Gastrocnemius medialis (tissue), 4 donors: ENCODE measurements around the gene DOCK3.

Experiments
- POLR2A ChIP-seq, 2 donors: fragments of 450-650 bp; IDR thresholded peaks; one replicate each; pipeline ENCODE4 v1.6.1; 2017; ENCODE audit warnings: antibody characterized with exemption in 2 of 2, mild to moderate bottlenecking in 2 of 2, moderate library complexity in 2 of 2
- TF ChIP-seq, protein P1 (sequence below), 5 experiments: fragments of 450-650 bp in 3 of 5; fragments of 200-600 bp in 2 of 5; sonication (generic) in 2 of 5; IDR thresholded peaks in 4 of 5; conservative IDR thresholded peaks in 1 of 5; 1 replicate in 4 of 5; 2 replicates in 1 of 5; pipeline ENCODE4 v1.5.1; 2016 to 2019; ENCODE audit warnings: antibody characterized with exemption in 5 of 5, mild to moderate bottlenecking in 3 of 5, moderate library complexity in 3 of 5

DNA sequence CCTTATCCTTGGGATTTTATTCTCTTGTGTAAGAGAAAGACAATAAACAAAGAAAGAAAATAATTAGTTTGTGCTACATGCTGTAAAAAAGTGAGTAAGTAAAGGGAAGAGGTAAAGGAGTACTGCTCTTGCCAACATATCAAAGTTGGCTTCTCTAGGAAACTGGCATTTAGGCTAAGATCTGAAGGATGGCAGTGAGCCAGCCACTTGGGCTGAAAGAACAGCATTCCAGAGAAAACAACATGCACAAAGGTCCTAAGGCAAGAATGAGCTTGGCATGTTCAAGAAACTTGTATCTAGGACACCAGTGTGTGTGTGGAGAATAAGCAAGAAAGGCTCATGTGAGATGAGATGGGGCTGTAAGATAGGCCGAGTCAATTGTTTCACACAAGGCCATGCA is 464.9 kb downstream of the DOCK3 start:
- TF ChIP-seq POLR2A (IDR thresholded peaks at IDR 0.05), result no peak
- TF ChIP-seq, protein P1, sequence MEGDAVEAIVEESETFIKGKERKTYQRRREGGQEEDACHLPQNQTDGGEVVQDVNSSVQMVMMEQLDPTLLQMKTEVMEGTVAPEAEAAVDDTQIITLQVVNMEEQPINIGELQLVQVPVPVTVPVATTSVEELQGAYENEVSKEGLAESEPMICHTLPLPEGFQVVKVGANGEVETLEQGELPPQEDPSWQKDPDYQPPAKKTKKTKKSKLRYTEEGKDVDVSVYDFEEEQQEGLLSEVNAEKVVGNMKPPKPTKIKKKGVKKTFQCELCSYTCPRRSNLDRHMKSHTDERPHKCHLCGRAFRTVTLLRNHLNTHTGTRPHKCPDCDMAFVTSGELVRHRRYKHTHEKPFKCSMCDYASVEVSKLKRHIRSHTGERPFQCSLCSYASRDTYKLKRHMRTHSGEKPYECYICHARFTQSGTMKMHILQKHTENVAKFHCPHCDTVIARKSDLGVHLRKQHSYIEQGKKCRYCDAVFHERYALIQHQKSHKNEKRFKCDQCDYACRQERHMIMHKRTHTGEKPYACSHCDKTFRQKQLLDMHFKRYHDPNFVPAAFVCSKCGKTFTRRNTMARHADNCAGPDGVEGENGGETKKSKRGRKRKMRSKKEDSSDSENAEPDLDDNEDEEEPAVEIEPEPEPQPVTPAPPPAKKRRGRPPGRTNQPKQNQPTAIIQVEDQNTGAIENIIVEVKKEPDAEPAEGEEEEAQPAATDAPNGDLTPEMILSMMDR (IDR thresholded peaks at IDR 0.05 in 4 of 5, conservative IDR thresholded peaks at IDR 0.05 in 1 of 5), result no peak
